GM18526 (cell line): ENCODE data around the gene DLGAP4.

Experiments
- POLR2A ChIP-seq: IDR thresholded peaks from 3 replicates; pipeline ENCODE4 v1.6.1; 2011; ENCODE audit not compliant: insufficient read length; ENCODE audit errors: extremely low read depth

The DLGAP4 gene

DNA sequence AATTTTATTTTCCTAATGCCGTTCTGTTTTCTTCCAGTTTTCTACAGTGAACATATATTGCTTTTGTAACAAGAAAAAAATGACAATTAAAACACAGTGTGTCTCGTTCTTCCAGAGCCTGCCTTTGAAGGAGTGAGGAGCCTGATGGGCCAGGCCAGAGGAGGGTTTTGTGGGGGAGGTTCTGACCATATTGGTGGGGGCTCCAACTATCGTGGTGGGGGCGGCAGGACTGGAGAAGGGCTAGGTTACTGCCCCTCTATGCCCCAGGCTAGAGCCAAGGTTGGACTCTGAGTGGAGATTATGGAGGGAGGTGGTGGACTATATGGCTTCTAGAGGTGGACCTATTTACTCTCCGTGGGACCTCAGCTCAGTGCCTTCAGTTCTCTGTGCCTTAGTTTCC, 24.0 kb downstream of the DLGAP4 start:
- TF ChIP-seq POLR2A = no peak

DNA sequence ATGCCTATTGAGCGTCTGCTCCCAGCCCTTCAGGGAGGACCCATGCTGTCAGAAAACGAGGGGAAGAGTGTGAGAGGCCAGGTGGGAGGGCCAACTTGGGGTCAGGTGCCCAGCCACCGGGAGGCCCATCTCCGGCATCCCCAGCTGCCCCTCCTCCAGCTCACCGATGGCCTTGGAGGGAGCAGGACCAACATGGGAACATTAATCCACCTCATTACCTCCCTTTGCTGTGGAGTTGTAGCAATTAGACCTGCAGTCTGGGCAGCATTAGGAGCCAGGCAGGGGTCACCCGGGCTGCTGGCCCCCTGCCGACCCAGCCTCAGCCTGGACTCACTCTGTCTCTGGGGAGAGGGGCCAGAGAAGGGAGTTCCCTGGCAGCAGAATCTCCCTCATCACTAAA, 25.1 kb downstream of the DLGAP4 start:
- TF ChIP-seq POLR2A = no peak

DNA sequence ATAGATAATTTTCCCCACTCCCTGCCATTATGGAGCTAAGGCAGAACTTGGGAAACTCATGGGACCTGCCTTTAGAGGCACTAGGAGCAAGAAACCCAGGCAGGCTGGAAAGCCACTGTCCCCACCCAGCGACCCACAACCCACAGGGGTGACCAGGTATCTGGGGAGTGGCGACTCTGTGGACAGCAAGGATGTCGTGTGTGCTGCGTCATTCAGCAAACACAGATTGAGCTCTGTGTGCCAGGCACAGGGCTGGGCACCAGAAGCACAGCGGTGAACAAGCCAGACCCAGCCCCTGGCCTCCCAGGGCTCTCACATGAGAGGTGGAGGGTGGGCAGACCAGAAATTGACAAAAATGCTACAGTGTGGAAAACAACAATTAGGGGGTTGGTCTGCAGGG, 27.7 kb downstream of the DLGAP4 start:
- TF ChIP-seq POLR2A = no peak

DNA sequence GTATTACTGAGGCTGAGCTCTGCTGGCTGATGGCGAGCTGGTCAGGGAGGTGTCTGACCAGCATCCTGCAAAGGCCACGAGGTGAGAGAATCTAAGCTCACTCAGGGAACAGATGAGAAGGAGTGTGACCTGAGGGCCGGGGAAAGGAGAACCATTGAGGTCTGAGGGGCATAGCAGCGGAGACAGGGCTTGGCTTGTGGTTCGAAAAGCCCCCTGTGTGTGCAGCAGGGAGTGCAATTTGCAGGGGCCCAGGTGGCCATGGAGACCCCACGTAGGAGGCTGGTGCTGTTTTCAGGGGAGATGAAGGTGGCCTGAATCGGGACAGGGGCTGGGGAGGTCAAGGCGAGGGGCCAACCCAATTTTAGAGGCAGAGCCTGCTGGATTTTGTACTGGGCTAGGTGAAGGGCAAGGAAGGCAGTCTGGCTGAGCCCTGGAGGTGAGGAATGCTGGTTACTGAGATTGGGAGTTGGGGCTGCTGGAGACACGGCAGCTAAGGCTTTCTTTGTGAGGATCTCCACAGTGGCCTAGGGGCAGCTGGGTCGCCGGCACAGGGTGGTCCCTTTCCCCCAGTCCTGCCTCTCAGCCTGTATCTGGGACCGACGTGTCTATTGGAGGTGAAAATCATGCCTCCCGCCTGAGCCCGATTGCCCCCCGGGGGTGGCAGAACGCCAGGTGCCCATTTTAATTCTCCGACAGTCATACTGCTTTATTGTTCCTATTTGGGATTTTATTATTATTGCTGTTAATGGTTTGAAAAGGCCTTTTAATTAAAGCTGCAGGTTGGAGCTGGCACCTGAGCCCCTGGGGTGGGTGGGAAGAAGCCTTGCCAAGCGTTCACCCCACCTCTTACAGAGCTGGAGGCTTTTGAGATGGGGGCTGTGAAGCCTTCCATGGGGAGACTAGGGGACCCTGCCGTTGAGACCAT, 28.4 kb downstream of the DLGAP4 start:
- no peak for TF ChIP-seq POLR2A

DNA sequence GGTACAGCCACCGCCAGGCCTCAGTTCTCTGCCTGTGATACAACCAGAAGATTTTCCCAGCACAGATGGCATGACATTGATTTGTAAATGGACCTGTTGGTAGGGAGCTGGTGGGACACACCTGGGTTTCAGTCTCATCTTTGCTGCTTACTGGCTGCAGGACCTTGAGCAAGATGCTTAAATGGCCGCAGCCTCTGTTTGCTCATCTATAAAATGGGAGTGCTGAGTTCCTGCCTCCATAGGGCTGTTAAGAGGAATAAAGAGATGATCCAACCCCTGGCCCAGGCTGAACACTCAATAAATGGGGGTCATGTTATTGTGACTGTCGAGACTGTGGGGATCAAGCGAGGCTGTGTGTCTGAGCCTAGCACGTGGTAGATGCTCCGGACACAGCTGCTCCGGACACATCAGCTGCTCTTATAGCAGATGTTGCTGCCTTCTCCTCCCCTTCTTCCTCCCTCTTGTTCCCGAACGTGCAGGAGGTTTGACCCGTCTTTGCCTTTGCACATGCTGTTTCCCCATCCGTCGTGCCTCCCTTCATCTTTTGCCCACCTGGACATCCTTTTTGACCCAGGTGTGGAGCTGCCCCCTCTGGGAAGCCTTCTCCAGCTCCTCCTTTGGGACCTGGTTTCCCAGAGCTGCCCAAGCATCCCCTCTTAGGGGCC, 29.2 kb downstream of the DLGAP4 start:
- no peak for TF ChIP-seq POLR2A

DNA sequence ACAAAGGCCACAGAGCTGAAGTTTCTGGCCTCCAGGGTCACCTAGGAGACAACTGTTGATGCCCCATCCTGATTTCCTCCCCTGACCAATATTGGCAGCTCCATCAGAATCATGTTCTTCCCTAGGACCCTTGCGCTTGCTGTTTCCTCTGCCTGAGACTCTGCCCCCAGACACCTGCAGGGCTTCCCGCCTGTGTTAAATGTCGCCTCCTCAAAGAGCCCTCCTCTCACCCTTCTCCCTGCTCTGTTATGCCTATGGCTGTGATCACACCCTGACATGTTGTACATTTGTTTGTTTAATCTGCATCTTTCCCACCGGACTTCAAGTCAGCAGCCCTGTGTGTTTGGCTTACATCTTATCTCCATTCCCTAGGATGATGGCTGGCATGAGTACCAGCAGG, 30.1 kb downstream of the DLGAP4 start:
- no peak for TF ChIP-seq POLR2A

DNA sequence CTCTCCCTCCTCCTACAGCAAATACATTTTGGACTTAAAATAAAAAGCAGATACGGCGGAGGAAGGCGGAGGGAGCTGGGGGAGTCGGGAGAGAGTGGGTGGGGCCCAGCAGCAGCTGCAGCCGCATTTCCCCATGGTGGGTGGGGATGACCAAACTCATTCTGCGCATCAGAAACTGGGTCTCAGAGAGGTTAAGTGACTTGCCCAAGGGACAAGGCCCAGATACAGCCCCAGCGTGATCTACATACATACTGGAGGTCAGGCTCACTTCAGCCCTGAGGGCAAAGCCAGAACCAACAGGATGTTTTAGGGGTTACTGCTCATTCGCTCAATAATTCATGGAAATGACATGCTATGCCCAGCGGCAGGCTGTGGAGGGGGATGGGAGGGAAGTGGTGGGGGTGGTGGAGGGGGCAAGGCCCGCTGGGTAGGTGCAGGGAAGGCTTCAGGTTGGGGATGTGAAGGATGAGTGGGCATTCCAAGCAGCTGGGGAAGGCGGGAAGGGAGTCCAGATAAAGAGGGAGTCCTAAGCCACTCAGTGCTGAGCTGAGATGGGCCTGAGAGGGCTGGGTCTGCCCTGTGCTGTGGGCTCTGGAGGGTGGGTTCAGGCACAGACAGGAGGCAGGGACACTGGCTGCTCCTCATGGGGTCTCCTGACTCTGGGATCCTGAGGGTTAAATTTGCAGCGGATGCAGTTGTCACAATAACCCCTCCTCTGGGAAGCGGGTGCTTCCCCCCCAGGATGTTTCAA, 31.0 kb downstream of the DLGAP4 start:
- TF ChIP-seq POLR2A = no peak

DNA sequence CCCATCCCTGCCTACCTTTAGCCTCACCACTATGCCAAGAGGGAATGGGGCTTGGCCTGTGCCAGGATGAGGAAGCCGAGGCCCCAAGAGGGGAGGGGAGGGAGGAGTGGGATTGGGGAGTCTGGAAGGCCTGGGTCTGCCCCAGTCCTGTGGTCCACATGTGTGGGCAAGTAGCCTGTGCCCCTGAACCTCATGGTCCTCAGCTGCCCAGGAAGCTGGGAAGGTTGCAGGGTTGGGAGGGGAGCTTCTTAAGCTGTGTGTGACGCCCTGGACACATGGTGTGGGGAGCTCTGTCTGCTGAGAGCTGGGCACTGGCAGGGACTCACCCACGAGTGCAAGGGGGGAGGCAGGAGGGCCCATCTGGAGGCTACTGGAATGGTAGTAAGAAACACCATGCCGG, 31.7 kb downstream of the DLGAP4 start:
- no peak for TF ChIP-seq POLR2A

DNA sequence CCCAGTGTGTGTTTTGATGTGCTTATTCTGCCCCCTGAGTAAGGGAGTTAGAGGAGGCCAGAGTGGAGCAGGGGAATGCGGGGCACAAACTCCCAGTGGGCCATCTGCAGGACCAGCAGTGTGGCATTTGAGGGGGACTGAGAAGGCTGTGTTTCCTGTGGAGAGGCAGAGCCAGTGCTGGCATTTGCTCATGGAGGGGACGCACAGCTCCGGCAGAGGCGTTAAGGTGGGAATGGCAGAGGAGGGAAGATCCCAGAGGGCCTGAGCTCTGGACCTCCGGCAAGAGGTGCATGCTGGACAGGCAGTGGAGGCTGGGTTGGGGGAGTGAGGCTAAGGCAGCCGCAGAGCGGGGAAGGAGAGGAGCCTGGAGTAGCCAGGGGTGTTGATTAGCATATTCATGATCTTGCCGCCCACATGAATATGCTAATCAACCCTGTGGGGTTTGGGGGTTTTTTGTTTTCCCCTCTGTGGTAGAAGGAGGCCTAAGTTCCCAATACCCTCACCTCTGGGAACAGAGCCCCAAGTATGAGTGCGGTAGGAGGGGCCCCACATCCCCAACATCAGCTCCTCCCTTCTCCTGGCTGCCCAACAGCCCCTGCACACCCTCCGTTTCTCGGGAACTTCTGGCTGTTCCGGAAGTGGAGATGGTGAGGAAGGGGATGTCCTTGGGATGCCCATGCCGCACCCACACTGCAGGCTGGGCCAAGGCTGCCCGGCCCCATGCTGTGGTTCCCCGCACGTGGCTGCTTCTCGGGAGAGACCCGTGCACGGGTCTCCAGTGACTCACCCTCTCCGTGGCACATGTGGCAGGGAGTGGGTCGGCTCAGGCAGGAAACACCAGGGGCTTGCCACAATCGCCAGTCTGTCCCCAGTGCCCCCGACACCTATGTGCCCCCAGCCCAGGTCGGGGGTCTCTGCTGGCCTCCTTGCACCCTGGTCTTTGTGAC, 33.8 kb downstream of the DLGAP4 start:
- no peak for TF ChIP-seq POLR2A

DNA sequence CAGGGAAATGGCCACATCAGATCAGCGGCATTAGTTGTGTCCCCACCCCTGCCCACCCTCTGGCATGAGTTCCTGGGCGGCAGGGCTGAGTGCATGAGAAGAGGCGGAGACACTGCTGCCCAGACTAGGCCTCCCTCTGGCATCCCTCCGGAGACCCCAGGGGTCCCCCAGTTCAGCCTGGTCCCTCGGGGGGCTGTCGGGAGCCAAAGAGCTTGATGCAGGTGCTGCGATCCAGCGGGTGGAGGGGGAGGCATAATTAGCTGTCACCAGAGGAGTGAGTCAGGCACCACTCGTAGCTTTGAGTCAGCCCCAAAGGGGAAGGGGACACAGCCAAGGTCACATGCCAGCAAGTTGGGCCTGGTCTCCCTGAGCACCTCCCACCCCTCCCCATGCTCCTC, 34.5 kb downstream of the DLGAP4 start:
- TF ChIP-seq POLR2A = no peak

DNA sequence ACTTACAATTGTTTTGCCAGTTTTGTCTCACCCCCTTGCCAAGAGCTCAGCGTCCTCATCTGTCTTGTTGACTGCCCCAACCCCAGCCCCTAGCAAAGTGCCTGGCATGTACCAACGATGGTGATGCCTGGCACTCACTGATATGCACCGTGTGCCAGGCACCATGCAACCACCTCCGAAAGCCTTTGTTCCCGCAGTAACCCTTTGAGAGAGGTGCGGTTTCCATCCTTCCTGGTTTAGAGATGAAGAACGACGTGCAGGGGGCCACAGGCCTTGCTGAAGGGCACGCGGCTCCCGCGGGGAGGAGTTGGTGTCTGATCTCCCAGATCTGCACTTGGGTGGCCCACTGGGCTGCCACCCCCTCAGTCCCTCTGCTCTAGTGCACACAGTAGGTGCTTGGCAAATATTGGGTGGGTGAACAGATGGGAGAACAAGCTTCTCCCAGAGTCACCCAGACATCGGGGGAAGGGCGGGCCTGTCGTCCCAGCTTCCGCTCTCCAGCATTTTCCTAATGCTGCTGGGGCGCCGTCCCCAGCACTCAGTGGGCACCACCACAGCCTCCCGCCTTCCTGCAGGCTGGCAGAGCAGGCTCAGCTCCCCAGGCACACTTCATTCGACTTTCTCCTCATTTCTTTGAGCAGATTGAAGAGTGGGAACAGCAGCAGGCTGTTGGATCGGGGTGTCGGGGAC, 35.3 kb downstream of the DLGAP4 start:
- TF ChIP-seq POLR2A = no peak

DNA sequence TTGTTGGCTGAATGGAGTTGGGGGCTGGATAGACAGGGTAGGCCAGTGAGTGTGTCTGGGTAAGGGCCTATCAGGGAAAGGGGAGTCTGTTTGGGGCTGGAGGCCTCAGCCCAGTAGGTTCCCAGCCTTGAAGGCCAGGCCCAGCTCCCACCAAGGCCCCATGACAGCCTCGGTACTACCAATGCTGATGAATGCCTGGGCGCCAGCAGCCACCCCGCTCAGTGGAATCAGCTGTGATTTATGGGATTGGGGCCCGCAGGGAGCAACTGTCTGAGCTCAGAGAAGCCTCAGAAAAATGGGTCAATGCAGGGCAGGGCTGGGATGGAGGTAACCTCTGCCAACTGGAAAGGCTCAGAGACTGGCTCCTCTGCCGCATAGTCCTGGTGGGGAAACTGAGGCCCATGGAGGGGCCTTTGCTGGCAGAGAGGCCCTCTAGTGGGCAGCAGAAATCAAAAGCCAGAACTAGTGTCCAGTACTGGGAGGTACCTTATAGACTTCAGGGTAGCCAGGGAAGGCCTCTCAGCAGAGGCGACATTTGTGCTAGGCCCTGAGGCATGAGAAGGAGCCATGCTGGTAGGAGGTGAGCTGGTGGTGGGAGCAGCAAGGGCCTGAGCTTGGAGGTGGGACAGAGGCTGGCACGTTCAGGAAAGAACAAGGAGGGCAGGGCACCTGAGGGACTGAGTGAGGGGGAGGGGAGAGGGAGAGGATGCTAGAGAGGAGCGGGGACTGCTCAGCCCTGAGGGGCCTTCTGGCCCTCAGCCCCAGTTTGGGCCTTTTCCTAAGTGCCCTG, 36.4 kb downstream of the DLGAP4 start:
- no peak for TF ChIP-seq POLR2A

DNA sequence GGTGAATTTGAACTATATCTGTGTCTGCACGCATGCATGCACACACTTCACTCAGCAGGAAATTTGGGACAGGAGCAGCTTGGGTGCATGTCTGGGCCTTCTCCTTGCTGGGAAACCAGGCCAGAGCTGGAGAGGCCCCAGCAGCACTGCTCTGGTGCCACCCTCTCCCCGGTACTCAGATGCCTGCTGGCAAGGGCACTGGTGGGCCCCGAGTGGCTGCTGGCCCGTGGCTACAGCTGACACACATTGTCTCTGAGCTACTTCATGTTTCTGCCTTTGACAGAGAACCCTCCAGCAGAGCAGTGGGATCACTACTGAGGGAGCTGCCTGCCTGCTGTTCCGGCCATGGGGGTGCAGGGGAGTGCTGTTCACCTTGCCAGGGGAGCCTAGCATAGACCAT, 37.5 kb downstream of the DLGAP4 start:
- TF ChIP-seq POLR2A = no peak
